Motor neuron (in vitro differentiated cells): Measurements from ENCODE around the gene TRAF7. TPM values are rescaled to one million over a fixed set of nuclear protein-coding genes. Genes with fewer than 3 reads are reported as not detected.
"Not testable (repeated sequence)": the region's sequence is repeated elsewhere in the genome, so short reads cannot be mapped to it uniquely, and the experiment has no call there.

Source experiments
- ATAC-seq, 8 experiments: fragments of 200-7000 bp; cut with Tn5 transposase; replicated peaks in 6 of 8; 2 replicates each; pipeline ENCODE4 v1.8.0; 2021; ENCODE audit warnings: mild to moderate bottlenecking in 8 of 8, moderate library complexity in 8 of 8
- H3K27ac ChIP-seq, 2 donors: fragments of 250-450 bp; sonication (Bioruptor Pico); 2 replicates each; pipeline ENCODE4 v1.9.0; 2021; ENCODE audit warnings: antibody characterized with exemption in 2 of 2, mild to moderate bottlenecking in 2 of 2, moderate library complexity in 1 of 2
- H3K4me1 ChIP-seq, 2 donors: fragments of 250-450 bp; sonication (Bioruptor Pico); replicated peaks in 1 of 2; 2 replicates each; pipeline ENCODE4 v1.6.1; 2021; ENCODE audit warnings: antibody characterized with exemption in 2 of 2, mild to moderate bottlenecking in 2 of 2, moderate library complexity in 1 of 2
- H3K4me3 ChIP-seq, 5 donors: fragments of 250-450 bp; sonication (Bioruptor Pico); 2 replicates each; pipeline ENCODE4 v1.9.0; 2021; ENCODE audit warnings: antibody characterized with exemption in 5 of 5, mild to moderate bottlenecking in 5 of 5, moderate library complexity in 4 of 5
- WGBS, 10 experiments: fragments of 450-650 bp; shearing (Covaris generic); methylation state at CpG; one replicate each; pipeline ENCODE4 v1.0.0; 2022; 5-methylcytosine and 5-hydroxymethylcytosine counted together
- in situ Hi-C, 9 experiments: fragments of 400-800 bp; cut with MboI; loops; one replicate each; pipeline ENCODE4 v1.15.0; 2021; ENCODE audit warnings: low sequenced_read_pairs in 9 of 9, low pct_unique_long_range_greater_than_20kb in 2 of 9; ENCODE audit not compliant: unreplicated experiment in 9 of 9
- total RNA-seq, 8 experiments: library from RNA; unstranded; fragments of 300-600 nt; gene quantifications; 2 replicates each; pipeline versions ENCODE4 v1.2.3 to v1.2.4, GENCODE V29; 2022

Gene TRAF7
- total RNA-seq, result 10 to 100 TPM; 20.7 to 82.2 (median 33.3) TPM

DNA sequence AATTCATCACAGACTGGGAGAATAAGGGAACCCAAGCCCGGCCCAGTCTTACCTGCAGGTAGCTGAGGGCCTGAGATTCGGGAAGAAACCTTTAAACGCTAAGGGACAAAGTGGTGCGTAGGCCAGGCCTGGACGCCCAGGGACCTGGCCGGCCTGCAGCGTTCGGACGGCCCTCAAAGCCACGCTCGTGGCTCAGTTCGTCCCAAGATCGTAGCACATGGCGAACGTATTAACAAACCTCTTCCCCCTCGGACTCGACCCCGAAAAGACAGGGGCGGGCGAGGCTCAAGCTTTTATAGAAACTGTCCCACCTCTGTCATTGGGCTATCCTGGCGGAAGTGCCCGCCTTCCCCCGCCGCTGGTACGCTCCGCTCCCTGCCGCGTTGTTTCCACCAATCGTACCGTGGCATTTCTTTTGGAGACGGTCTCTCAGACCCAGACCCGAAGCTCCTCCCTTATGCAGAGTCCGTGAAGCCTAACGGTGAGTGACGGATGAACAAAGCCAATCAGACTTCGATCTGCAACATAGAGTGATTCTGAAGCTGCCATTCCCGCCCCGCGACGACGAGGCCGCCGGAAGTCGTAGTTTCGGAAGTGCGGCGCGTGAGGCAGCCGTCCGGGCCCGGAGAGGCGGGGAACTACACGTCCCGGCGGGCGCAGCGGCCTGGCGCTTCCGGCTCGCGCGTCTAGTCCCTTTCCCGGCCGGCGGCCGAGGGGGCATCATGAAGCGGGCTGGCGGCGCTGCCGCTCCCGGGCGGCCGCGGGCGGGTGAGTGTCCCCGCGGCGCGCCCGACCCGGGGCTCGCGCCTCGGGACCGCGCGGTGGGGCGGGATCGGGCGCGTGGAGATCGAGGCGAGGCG, at the start of gene TRAF7:
TRAF7 (plus strand) TSS at position 692 of the 860 bp plus-strand sequence. CDS start 8,139 bp downstream, outside the sequence.
- Histone ChIP-seq H3K4me3 (peak within 1 kb of the TSS; percentile 59 to 98 (median 75)), H3K4me1 (peaks cover 47 to 54% of the 10 kb centered on the region in 2 donors), H3K27ac (peak within 1 kb of the TSS; percentile 26 to 54)
- peak; percentile 58 to 90 (median 85) for ATAC-seq
- in situ Hi-C loops, result no loop called here
- 0% methylated on average over 2 to 6 of the region's 94 CpGs; no CpG with 5 or more reads in 3 of the 10 experiments for WGBS, 10 experiments

DNA sequence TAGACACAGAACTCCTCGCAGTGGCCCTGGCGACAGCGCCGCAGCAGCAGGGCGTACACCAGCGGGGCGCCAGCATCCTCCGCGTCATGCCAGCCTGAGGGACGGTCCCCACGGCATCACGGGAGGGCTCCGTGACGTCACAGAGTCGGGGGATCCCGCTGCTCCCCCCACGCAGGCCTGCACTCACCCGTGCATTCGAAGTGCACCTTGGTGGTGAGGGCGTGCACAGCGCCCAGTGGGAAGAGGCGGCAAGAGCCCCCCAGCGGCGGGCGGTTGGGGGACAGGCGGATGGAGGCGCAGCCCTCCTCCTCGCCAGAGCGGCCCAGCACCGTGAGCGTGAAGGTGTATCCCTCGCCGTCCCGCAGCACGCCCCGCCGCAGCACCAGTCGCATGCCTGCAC, 49.4 kb upstream of the TRAF7 start:
- WGBS, 10 experiments, result no CpG with 5 or more reads among the region's 38 CpGs
- in situ Hi-C loops, ATAC-seq: not testable (repeated sequence)

DNA sequence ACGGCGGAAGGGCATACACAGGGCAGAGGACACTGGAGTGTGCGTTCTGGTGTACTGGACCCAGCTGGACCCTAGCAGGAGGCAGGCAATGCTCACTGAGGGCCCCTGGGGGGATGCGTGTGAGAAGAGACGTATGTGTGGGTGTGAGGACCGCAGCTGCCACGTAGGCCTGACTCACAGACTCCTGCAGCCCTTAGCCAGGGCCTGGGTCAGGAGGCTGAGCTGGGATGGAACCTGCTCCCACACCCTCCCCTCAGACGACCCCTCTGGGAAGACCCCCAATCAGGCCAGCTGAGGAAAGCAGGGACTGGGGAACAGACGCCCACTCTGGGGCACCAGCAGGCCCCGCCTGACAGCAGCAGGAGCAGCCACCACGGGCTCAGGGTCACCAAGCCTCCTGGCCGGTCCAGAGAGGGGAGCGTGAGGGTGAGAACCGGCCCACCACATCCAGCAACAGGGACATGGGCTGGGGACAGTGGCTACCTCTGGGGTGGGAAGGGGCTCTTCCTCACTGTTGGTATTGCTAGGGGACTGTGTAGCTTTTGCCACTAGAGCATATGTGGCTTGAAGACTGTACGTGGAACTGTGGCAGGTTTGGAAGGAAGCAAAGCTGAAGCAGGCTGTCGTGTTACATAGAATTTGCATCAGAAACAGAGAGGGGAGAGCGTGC, 48.3 kb upstream of the TRAF7 start:
- WGBS, 10 experiments, result 90% methylated on average over 2 of the region's 17 CpGs; no CpG with 5 or more reads in 9 of the 10 experiments
- H3K4me3 ChIP-seq, ATAC-seq, in situ Hi-C loops, H3K4me1 ChIP-seq, H3K27ac ChIP-seq: not testable (repeated sequence)

More for the DNA sequence above, 49.4 kb upstream of the TRAF7 start:
- not testable (repeated sequence) for H3K4me1 ChIP-seq, H3K4me3 ChIP-seq, H3K27ac ChIP-seq

DNA sequence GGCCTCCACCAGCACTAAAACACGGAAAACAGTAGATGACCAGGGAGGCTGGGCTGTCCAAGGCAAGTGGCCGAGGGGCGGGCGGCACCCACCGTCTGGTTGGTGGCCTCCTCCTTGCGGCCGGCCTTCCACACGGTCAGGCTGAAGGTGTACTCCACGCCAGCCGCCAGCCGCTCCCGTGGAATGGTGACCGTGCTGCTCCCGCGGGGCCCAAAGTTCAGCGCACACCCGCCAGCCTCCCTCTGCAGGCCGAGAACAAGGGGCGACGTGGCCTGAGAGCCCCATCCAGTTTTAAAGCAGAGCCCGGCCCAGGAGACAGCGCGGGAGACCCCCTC, 47.8 kb upstream of the TRAF7 start:
- in situ Hi-C loops, H3K27ac ChIP-seq, H3K4me1 ChIP-seq, H3K4me3 ChIP-seq: not testable (repeated sequence)
- no CpG with 5 or more reads among the region's 23 CpGs for WGBS, 10 experiments
- peak in 1 of 8 experiments; percentile 2 for ATAC-seq

DNA sequence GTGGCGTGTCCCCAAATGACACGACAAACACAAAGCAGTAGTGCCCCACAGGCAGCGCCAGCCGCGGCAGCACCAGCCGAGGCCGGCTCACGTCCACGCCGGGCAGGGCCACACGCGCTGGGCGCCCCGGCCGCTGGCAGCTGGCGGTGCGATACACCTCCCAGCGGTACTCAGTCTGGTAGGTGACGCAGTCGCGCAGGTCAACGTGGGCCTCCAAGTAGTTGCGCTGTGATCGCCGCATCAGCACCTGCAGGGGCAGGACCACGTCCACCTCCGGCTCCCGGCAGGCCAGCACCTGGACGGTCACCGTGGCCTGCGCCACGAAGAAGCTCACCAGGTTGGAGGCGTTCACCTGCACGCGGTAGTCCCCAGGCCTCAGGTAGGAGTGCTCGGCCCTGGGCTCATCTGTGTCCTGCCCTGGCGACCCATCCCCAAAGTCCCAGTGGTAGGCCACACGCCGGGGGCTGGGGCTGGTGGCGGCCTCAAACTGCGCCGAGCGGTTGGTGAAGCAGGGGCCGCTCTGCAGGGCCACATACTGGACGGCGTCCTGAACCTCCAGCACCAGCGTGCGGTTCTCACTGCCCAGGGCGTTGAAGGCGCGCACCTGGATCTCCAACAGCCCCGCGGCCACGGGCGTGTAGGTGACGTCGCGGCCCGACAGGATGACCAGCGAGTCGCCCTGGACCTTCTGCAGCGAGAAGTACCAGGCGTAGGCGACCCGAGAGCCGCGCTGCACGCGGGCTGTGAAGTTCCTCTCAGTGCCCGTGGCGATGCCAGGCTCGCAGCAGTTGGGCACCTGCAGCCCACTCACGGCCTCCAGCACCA, 46.9 kb upstream of the TRAF7 start:
- H3K27ac ChIP-seq, in situ Hi-C loops, H3K4me1 ChIP-seq, H3K4me3 ChIP-seq: not testable (repeated sequence)
- 80 to 100% (median 100%) methylated on average over 2 to 6 of the region's 73 CpGs; no CpG with 5 or more reads in 7 of the 10 experiments for WGBS, 10 experiments
- peak in 4 of 8 experiments; percentile 8 to 12 (median 10) for ATAC-seq

- WGBS, 10 experiments, result 90% methylated on average over 2 of the region's 25 CpGs; no CpG with 5 or more reads in 9 of the 10 experiments
- H3K27ac ChIP-seq, in situ Hi-C loops, H3K4me1 ChIP-seq, H3K4me3 ChIP-seq: not testable (repeated sequence)
- peak in 1 of 8 experiments; percentile 4 for ATAC-seq
Measured at GRCh38 chr16:2109271-2109580, 46.4 kb upstream of the TRAF7 start.

- peak in 5 of 8 experiments; percentile 17 to 34 (median 29) for ATAC-seq
- 94% methylated on average over 7 of the region's 23 CpGs; no CpG with 5 or more reads in 9 of the 10 experiments for WGBS, 10 experiments
- in situ Hi-C loops, H3K4me3 ChIP-seq, H3K4me1 ChIP-seq, H3K27ac ChIP-seq: not testable (repeated sequence)
Measured at GRCh38 chr16:2109872-2110271, 45.7 kb upstream of the TRAF7 start.

DNA sequence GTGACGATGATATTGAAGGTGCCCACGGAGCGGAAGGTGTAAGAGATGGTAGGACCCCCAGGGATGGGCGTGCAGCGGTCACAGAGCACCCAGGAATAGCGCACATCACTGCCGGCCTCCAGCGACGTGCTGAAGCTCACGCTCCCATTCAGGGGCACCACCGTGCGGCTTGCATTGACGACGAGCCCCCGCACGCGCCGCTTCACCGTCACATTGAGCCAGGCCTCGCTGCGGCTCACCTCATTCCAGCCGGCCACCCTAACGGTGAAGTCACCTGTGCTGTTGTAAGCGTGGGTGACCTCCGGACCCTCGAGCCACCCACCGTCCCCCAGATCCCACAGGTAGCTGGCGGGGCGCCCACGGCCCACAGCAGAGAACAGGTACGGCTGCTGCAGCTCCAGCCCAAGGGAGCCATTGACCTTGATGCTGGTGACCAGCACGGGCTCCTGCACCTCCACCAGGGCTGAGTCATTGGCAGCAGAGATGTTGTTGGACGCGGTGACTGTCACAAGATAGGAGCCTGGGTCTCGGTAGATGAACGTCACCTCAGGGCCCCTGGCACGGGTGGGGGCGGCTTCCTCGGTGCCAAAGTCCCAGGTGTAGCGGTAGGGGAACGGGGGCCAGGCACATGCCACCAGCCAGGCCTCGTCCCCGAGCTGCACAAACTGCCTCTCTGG, 45.1 kb upstream of the TRAF7 start:
- H3K4me3 ChIP-seq, in situ Hi-C loops, H3K4me1 ChIP-seq, H3K27ac ChIP-seq: not testable (repeated sequence)
- 80% methylated on average over 2 of the region's 43 CpGs; no CpG with 5 or more reads in 9 of the 10 experiments for WGBS, 10 experiments
- peak in 4 of 8 experiments; percentile 21 to 33 (median 23) for ATAC-seq

DNA sequence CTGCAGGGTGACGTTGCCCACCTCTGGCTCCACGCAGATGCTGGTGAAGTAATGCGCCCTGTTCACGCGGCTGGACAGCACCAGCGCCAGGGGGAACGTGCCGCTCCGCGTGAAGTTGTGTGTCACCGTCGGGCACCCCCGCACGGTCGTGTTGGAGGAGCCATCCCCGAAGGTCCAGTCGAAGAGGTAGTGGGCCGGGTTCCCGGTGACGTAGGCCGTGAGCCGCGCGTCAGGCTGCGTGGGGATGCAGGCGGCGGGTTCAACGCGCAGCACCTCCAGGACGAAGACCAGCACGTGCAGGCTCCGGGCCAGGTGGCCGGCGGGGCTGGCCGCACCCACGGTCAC, 44.6 kb upstream of the TRAF7 start:
- ATAC-seq, result peak in 4 of 8 experiments; percentile 9 to 27 (median 20)
- 90 to 100% methylated on average over 2 to 8 of the region's 36 CpGs; no CpG with 5 or more reads in 8 of the 10 experiments for WGBS, 10 experiments
- H3K4me3 ChIP-seq, in situ Hi-C loops, H3K27ac ChIP-seq, H3K4me1 ChIP-seq: not testable (repeated sequence)

DNA sequence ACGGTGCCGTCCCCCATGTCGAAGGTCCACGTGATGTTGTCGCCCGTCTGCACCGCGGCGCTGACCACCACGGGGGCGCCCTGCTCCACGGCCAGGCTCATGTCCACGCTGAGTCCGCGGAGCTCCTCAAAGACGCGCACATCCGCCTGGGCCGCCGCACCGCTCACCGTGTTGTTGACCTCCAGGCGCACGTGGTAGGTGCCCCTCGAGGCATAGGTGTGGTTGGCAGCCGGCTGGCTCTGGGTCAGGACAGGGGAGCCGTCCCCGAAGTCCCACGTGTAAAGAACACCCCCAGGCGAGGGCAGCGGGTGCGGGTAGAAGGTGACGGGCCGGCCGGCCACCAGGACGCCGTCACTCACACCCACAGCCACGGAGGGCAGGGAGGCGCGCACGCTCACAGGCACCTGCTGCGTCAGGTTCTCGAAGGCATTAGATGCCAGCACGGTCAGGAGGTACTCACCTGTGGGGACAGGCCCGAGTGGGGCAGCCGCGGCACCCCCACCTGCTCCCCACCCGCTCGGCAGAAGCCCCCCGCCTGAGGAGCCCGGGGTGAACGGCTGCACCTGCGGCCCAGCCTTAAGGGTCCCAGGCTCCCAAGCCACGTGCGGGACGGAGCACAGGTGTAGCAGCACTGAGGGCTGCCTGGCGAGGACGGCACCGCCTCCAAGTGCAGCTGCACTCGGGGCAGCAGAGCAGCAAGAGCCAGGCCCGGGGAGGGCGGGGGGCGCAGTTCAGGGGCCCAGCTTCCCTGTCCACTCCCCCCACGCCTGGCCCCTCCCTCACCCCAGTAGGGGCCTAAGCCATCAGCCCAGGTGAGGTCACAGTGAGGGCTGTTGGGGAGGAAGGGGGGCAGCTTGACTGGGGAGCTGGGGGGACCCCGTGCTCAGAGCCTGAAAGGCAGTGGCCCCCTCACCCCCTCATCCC, 43.9 kb upstream of the TRAF7 start:
- H3K4me1 ChIP-seq, in situ Hi-C loops, H3K4me3 ChIP-seq, H3K27ac ChIP-seq: not testable (repeated sequence)
- WGBS, 10 experiments, result 93 to 100% (median 96%) methylated on average over 1 to 16 of the region's 65 CpGs; no CpG with 5 or more reads in 7 of the 10 experiments
- peak in 4 of 8 experiments; percentile 22 to 34 (median 31) for ATAC-seq

DNA sequence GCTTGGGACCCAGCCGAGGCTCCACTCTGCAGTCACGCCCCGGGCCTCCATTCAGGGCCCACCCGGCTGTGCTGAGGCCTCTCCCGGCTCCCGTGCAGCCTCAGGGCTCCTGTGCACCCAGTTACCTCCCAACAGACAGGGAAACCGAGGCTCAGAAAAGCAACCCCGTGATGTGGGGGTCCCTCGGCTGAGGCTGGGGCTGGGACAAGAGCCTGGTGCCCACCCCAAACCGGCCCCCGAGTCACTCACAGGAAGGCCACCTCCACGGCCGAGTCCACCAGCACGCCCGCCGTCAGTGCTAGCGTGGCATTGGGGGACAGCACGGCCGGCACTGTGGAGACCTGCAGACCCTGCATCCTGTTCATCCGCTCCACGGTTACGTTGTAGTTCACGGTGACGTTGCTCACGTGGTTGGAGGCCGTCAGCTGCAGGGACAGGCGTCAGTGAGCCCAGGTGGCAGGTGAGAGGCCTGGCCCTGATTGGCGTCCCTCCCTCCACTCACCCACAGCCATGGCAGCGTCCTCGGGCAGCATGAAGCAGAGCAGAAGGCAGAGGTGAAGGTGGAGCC, 43.0 kb upstream of the TRAF7 start:
- H3K4me3 ChIP-seq, ATAC-seq, H3K4me1 ChIP-seq, H3K27ac ChIP-seq, in situ Hi-C loops: not testable (repeated sequence)
- 90% methylated on average over 6 of the region's 30 CpGs; no CpG with 5 or more reads in 9 of the 10 experiments for WGBS, 10 experiments
